Epithelial cell of alveolus of lung (primary cell): Measurements from ENCODE around the gene PSD2. TPM values are rescaled to one million over a fixed set of nuclear protein-coding genes. Genes with fewer than 3 reads are reported as not detected.

Experiments
- total RNA-seq: library from RNA; depleted of rRNA; stranded (reverse); fragments of >200 nt; gene quantifications from 2 replicates; pipeline ENCODE4 v1.2.1, GENCODE V29; 2015

The PSD2 gene
- not detected in 2 replicates for total RNA-seq

GRCh38 chr5:139795074-139796001 is at the start of gene PSD2:
Gene PSD2 (plus strand): TSS chr5:139795808. CDS start chr5:139809441, 13,633 bp downstream.

Other genes starting within 250 kb of the PSD2 start
- 69.2 and 122 TPM in 2 replicates for gene UBE2D2, start 234.5 kb upstream of the PSD2 start, total RNA-seq
- 20.5 and 21.9 TPM in 2 replicates for gene CXXC5, start 147.5 kb upstream of the PSD2 start, total RNA-seq
- gene NRG2, start 247.5 kb downstream of the PSD2 start, total RNA-seq = under 0.01 TPM in 1 of 2 replicates, not detected in the other